Esophagus muscularis mucosa (tissue), 4 donors: ENCODE measurements around the gene MT1B. TPM values are rescaled to one million over a fixed set of nuclear protein-coding genes. Genes with fewer than 3 reads are reported as not detected.

Experiments used
- DNase-seq: peaks from one replicate; pipeline ENCODE4 v3.0.0-alpha.2; 2017; ENCODE audit errors: extremely low spot score
- H3K27ac ChIP-seq, 4 donors: fragments of 200-600 bp; sonication (generic); replicated peaks in 1 of 4; 1 replicate in 3 of 4; 2 replicates in 1 of 4; pipeline ENCODE4 v1.5.1; 2016 to 2019; ENCODE audit warnings: mild to moderate bottlenecking in 1 of 4
- H3K27me3 ChIP-seq, 4 donors: fragments of 200-600 bp; sonication (generic); one replicate each; pipeline versions ENCODE4 v1.5.1 to v1.6.0; 2016 to 2019
- H3K36me3 ChIP-seq, 4 donors: fragments of 200-600 bp; sonication (generic); one replicate each; pipeline ENCODE4 v1.5.1; 2016 to 2019
- H3K4me1 ChIP-seq, 4 donors: fragments of 200-600 bp; sonication (generic); one replicate each; pipeline ENCODE4 v1.5.1; 2016 to 2019
- H3K4me3 ChIP-seq, 4 donors: fragments of 200-600 bp; sonication (generic); 1 replicate in 2 of 4; 2 replicates in 2 of 4; pipeline ENCODE4 v1.5.1; 2016 to 2019; ENCODE audit warnings: mild to moderate bottlenecking in 4 of 4, moderate library complexity in 1 of 4
- H3K9me3 ChIP-seq, 4 donors: fragments of 200-600 bp; sonication (generic); 1 replicate in 3 of 4; 2 replicates in 1 of 4; pipeline ENCODE4 v1.5.1; 2016 to 2019
- EP300 ChIP-seq: sonication (generic); formaldehyde crosslinking; IDR thresholded peaks from one replicate; pipeline ENCODE4 v1.6.1; 2017; ENCODE audit warnings: antibody characterized with exemption
- POLR2A ChIP-seq: fragments of 450-650 bp; IDR thresholded peaks from one replicate; pipeline ENCODE4 v1.6.1; 2017; ENCODE audit warnings: antibody characterized with exemption, moderate library complexity, mild to moderate bottlenecking, low read depth
- POLR2AphosphoS5 ChIP-seq, 2 donors: sonication (generic); formaldehyde crosslinking; IDR thresholded peaks; one replicate each; pipeline ENCODE4 v1.6.1; 2017; ENCODE audit warnings: antibody characterized with exemption in 2 of 2
- WGBS: methylation state at CpG from one replicate; pipeline ENCODE4 v1.1.5; 2018; 5-methylcytosine and 5-hydroxymethylcytosine counted together
- intact Hi-C: fragments of 100-400 bp; cut with DNase I; formaldehyde crosslinking; loops from one replicate; pipeline ENCODE4 v1.15.1; 2023
- total RNA-seq, 4 donors: library from RNA; depleted of rRNA; stranded (reverse); fragments of >200 nt; gene quantifications; one replicate each; pipeline versions ENCODE4 v1.1.0 to v1.2.1, GENCODE V29; 2016
- TF ChIP-seq, protein P1 (sequence below), 3 experiments: fragments of 200-600 bp in 2 of 3; fragments of 450-650 bp in 1 of 3; sonication (generic) in 2 of 3; IDR thresholded peaks; one replicate each; pipeline ENCODE4 v1.5.1; 2017 to 2019; ENCODE audit warnings: antibody characterized with exemption in 3 of 3, mild to moderate bottlenecking in 2 of 3, moderate library complexity in 1 of 3

MT1B gene
- total RNA-seq, 4 donors from 2014 or later = not detected

- TF ChIP-seq POLR2AphosphoS5 (IDR thresholded peaks at IDR 0.05) (no peak), EP300 (no peak), POLR2A (no peak)
- TF ChIP-seq, protein P1, sequence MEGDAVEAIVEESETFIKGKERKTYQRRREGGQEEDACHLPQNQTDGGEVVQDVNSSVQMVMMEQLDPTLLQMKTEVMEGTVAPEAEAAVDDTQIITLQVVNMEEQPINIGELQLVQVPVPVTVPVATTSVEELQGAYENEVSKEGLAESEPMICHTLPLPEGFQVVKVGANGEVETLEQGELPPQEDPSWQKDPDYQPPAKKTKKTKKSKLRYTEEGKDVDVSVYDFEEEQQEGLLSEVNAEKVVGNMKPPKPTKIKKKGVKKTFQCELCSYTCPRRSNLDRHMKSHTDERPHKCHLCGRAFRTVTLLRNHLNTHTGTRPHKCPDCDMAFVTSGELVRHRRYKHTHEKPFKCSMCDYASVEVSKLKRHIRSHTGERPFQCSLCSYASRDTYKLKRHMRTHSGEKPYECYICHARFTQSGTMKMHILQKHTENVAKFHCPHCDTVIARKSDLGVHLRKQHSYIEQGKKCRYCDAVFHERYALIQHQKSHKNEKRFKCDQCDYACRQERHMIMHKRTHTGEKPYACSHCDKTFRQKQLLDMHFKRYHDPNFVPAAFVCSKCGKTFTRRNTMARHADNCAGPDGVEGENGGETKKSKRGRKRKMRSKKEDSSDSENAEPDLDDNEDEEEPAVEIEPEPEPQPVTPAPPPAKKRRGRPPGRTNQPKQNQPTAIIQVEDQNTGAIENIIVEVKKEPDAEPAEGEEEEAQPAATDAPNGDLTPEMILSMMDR (IDR thresholded peaks at IDR 0.05) = no peak
- intact Hi-C loops = no loop called here
- no peak overlapping the region for H3K4me3 ChIP-seq
- peaks cover 0 to 39% (median 6%) of the 10 kb centered on the region in 4 donors for H3K27me3 ChIP-seq
- no peaks in the 10 kb centered on the region for H3K9me3 ChIP-seq
- no peak for DNase-seq
- peaks cover 4 to 5% (median 5%) of the 10 kb centered on the region in 4 donors for H3K4me1 ChIP-seq
- H3K36me3 ChIP-seq = no peaks in the 10 kb centered on the region
- H3K27ac ChIP-seq = no peak overlapping the region
- 44% methylated on average over 1 of the region's 1 CpG for WGBS
Measured at GRCh38 chr16:56652600-56652999, 914 bp downstream of the MT1B start.

- H3K4me3 ChIP-seq = no peak overlapping the region
- H3K27ac ChIP-seq = no peak overlapping the region
- H3K36me3 ChIP-seq = no peaks in the 10 kb centered on the region
- intact Hi-C loops = no loop called here
- no peak for DNase-seq
- TF ChIP-seq POLR2A (no peak), POLR2AphosphoS5 (IDR thresholded peaks at IDR 0.05) (no peak), EP300 (no peak)
- TF ChIP-seq, protein P1 (IDR thresholded peaks at IDR 0.05) = no peak
- H3K9me3 ChIP-seq = no peaks in the 10 kb centered on the region
- H3K27me3 ChIP-seq = peaks cover 0 to 39% (median 9%) of the 10 kb centered on the region in 4 donors
- H3K4me1 ChIP-seq = peaks cover 10 to 11% (median 11%) of the 10 kb centered on the region in 4 donors
- 76% methylated on average over 7 of the region's 7 CpGs for WGBS
Measured at GRCh38 chr16:56653218-56653617, 1.5 kb downstream of the MT1B start.

DNA sequence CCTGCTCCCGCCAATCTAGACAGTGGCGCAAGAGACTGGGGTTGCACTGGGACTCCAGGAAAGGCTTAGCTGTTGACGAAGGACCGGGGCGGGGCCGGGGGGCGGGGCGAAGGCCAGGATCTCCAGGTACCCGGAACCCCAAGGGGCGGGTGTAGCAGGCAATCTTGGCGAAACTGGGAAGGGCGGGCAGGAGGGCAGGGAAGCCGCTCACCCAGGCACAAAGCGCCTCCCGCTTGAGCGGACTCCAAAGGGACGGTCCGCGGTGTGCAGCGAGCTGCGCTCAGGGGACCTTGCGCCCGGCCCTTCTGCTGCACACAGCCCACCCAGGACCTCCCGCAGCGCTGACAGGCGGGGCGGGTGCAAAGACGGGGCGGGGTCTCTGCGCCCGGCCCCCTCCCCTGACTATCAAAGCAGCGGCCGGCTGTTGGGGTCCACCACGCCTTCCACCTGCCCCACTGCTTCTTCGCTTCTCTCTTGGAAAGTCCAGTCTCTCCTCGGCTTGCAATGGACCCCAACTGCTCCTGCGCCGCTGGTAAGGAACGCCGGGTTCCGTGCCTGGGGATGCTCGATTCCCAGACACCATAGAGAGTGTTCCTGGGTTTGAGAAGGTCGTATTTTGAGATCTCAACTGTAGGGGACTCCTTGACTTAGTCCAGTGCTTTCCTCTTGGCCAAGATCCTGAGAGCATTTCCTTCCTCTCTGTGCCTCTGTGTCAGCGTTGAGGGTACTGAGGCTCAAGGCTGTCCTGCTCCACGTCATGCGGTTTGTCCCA is 6.1 kb downstream of the MT1B start, which contains the start of gene MT1F:
MT1F (plus strand) TSS at position 405 of the 772 bp plus-strand sequence; CDS start at position 505, 100 bp downstream.
- TF ChIP-seq EP300 (no peak), POLR2A (no peak), POLR2AphosphoS5 (IDR thresholded peaks at IDR 0.05) (peak; percentile 43 to 56)
- TF ChIP-seq, protein P1 (IDR thresholded peaks at IDR 0.05) = no peak
- Histone ChIP-seq H3K27me3 (peaks cover 0 to 56% (median 21%) of the 10 kb centered on the region in 4 donors), H3K9me3 (no peaks in the 10 kb centered on the region), H3K36me3 (no peaks in the 10 kb centered on the region), H3K4me1 (peaks cover 17 to 21% (median 20%) of the 10 kb centered on the region in 4 donors), H3K27ac (peak within 1 kb of the TSS; percentile 10 to 60 (median 32)), H3K4me3 (peak within 1 kb of the TSS; percentile 48 to 67 (median 52))
- intact Hi-C loops = no loop called here
- no peak for DNase-seq
- WGBS = 4% methylated on average over 20 of the region's 46 CpGs

- 32% methylated on average over 6 of the region's 10 CpGs for WGBS
- no peak for TF ChIP-seq EP300
- TF ChIP-seq POLR2AphosphoS5 (IDR thresholded peaks at IDR 0.05) = no peak
- TF ChIP-seq, protein P1 (IDR thresholded peaks at IDR 0.05) = no peak
- TF ChIP-seq POLR2A = no peak
- H3K4me1 ChIP-seq = peaks cover 22 to 28% (median 26%) of the 10 kb centered on the region in 4 donors
- peaks cover 0 to 62% (median 28%) of the 10 kb centered on the region in 4 donors for H3K27me3 ChIP-seq
- intact Hi-C loops = no loop called here
- H3K9me3 ChIP-seq = no peaks in the 10 kb centered on the region
- DNase-seq = no peak
- H3K36me3 ChIP-seq = no peaks in the 10 kb centered on the region
- peak overlapping the region in 2 of 4 donors; percentile 10 to 60 for H3K27ac ChIP-seq
- peak overlapping the region; percentile 48 to 67 (median 52) for H3K4me3 ChIP-seq
Measured at GRCh38 chr16:56658327-56658875, 6.7 kb downstream of the MT1B start.
